Heart left ventricle (tissue), 13 donors: Measurements from ENCODE around the gene POLR3A.

Experiments
- CTCF ChIP-seq, 12 donors: fragments of 200-600 bp; sonication (generic) in 4 of 12; IDR thresholded peaks; one replicate each; pipeline versions ENCODE4 v1.5.0 to v1.8.0; 2018 to 2022; ENCODE audit warnings: antibody characterized with exemption in 12 of 12, mild to moderate bottlenecking in 5 of 12
- POLR2A ChIP-seq, 2 donors: fragments of 450-650 bp; IDR thresholded peaks; one replicate each; pipeline ENCODE4 v1.6.1; 2017; ENCODE audit warnings: antibody characterized with exemption in 2 of 2, mild to moderate bottlenecking in 2 of 2, moderate library complexity in 2 of 2
- donor health status: ischemic (EF 13 %, LVEDD 7.1; RV severe dilation, severe dysfunction).
- donor health status: DM: no; HTN: yes; CAD: no.
- donor health status: DM: no; HTN: no; CAD: no.
- donor health status: ischemic (EF 25% LVEDD 6.9; RV normal size, moderate dysfunction).
- donor health status: ischemic (EF 25% LVEDD 5.7; RV mildly dilated, moderate dysfunction).
- donor health status: ischemic (EF 35%, LVEDD 5.7; RV mildly dilated, moderate dysfunction).
- donor health status: nonischemic (EF 11% LVEDD 7.7; RV severe dilation, severe dysfunction).
- donor health status: DM: yes; HTN: yes; CAD: no.
- donor health status: PGD.
- donor health status: ischemic (EF 29% LVEDD 5.4; RV normal size, mild dysfunction).
- donor health status: nonischemic (EF 23%, LVEDD 6.1; RV moderate dilation, normal function).

- TF ChIP-seq CTCF (IDR thresholded peaks at IDR 0.05) (no peak), POLR2A (IDR thresholded peaks at IDR 0.05) (no peak)
Observed at GRCh38 chr10:78007172-78007571, 22.1 kb downstream of the POLR3A start.
